ENCODE results near the gene ALDH3B2.
"Not testable (repeated sequence)": the region's sequence is repeated elsewhere in the genome, so short reads cannot be mapped to it uniquely, and the experiment has no call there.

- not testable (repeated sequence) for TF ChIP-seq POLR2AphosphoS5 (IDR thresholded peaks at IDR 0.05); POLR2A (IDR thresholded peaks at IDR 0.05; ENCODE audit: low read depth)
These were observed 36.8 kb upstream of the ALDH3B2 start for GRCh38 chr11:67711212-67711611.

All from esophagus muscularis mucosa (tissue), 2 donors.